ENCODE results near the gene KIF1B. TPM values are rescaled to one million over a fixed set of nuclear protein-coding genes. Genes with fewer than 3 reads are reported as not detected.

Gene KIF1B
- total and polyA plus RNA-seq, 9 of the 15 experiments (the other 6 are each of a cell fraction or from before 2014, with no cell fraction given): 2.8 to 19.8 (median 11.9) TPM

DNA sequence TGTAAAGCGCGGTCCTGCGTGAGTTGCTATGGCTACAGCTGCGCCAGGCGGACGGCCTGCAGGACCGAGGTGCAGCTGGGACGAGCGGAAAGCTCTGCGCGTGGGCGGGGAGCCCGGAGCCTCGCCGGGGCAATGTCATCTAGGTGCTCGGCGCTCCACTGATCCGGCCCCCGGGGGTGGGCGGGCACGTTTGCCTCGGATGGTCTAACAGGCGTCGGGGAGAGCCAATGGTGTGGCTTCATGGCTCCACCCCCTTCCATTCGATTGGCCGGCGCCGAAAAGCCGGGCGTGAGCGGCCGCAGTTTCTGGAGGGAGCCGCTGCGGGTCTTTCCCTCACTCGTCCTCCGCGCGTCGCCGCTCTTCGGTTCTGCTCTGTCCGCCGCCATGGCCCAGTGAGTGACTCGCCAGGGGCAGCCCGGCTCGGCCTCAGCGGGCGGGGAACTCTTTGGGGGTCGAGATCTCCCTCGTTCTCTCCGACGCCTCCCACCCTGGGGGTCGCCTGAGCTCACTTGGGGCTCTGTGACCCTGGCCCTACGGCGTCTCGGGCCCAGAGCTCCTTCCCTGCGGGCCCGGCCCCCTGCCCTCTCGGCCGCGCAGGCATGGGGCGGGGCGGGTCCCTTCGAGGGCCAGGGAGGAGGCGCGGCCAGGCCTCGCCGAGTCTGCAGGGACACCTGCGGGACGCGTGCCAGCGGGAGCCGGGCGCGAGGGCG, 188.5 kb downstream of the KIF1B start, which contains the start of gene PGD (continued):
- TF ChIP-seq RCOR1 (IDR thresholded peaks at IDR 0.05; ENCODE audit: borderline replicate concordance in 1 of 2, low read depth in 2 of 2, low read length in 2 of 2): peak; percentile 58 to 93; a peak in 3 of 4 replicates
- TF ChIP-seq BHLHE40 (IDR thresholded peaks at IDR 0.05; ENCODE audit: low read length): peak; percentile 84
- peak in 1 of 2 experiments; percentile 74; a peak in 1 of 3 replicates for TF ChIP-seq CBX3 (IDR thresholded peaks at IDR 0.05; ENCODE audit: borderline replicate concordance in 1 of 2, low read length in 2 of 2)
- TF ChIP-seq, protein P1, sequence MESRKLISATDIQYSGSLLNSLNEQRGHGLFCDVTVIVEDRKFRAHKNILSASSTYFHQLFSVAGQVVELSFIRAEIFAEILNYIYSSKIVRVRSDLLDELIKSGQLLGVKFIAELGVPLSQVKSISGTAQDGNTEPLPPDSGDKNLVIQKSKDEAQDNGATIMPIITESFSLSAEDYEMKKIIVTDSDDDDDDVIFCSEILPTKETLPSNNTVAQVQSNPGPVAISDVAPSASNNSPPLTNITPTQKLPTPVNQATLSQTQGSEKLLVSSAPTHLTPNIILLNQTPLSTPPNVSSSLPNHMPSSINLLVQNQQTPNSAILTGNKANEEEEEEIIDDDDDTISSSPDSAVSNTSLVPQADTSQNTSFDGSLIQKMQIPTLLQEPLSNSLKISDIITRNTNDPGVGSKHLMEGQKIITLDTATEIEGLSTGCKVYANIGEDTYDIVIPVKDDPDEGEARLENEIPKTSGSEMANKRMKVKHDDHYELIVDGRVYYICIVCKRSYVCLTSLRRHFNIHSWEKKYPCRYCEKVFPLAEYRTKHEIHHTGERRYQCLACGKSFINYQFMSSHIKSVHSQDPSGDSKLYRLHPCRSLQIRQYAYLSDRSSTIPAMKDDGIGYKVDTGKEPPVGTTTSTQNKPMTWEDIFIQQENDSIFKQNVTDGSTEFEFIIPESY (CRISPR knock-in tag; IDR thresholded peaks at IDR 0.05): peak; percentile 16; the same call in 1 of the 2 replicates
- TF ChIP-seq SIN3B (IDR thresholded peaks at IDR 0.05; ENCODE audit: low read depth): peak; percentile 78; the same call in 1 of the 2 replicates
- peak; percentile 30; the same call in 1 of the 2 replicates for TF ChIP-seq TARDBP (IDR thresholded peaks at IDR 0.05)
- TF ChIP-seq ZNF143 (CRISPR knock-in tag; IDR thresholded peaks at IDR 0.05): peak; percentile 40; the same call in 1 of the 2 replicates
- TF ChIP-seq, protein P2, sequence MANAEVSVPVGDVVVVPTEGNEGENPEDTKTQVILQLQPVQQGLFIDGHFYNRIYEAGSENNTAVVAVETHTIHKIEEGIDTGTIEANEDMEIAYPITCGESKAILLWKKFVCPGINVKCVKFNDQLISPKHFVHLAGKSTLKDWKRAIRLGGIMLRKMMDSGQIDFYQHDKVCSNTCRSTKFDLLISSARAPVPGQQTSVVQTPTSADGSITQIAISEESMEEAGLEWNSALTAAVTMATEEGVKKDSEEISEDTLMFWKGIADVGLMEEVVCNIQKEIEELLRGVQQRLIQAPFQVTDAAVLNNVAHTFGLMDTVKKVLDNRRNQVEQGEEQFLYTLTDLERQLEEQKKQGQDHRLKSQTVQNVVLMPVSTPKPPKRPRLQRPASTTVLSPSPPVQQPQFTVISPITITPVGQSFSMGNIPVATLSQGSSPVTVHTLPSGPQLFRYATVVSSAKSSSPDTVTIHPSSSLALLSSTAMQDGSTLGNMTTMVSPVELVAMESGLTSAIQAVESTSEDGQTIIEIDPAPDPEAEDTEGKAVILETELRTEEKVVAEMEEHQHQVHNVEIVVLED (CRISPR knock-in tag; IDR thresholded peaks at IDR 0.05): peak; percentile 66
- TF ChIP-seq CBX1 (IDR thresholded peaks at IDR 0.05; ENCODE audit: low read depth): peak; percentile 80; the same call in 1 of the 2 replicates
- TF ChIP-seq CTBP1 (IDR thresholded peaks at IDR 0.05; ENCODE audit: borderline replicate concordance): peak; percentile 98
- TF ChIP-seq ZFX (CRISPR knock-in tag; IDR thresholded peaks at IDR 0.05): peak; percentile 96
- peak; percentile 73 for TF ChIP-seq JUND (IDR thresholded peaks at IDR 0.05; ENCODE audit: borderline replicate concordance, low read depth, low read length)
- TF ChIP-seq JUND (tag; IDR thresholded peaks at IDR 0.05; ENCODE audit: borderline replicate concordance, low read depth, low read length): no peak; the same call in 2 of the 3 replicates
- peak; percentile 69 for TF ChIP-seq HNRNPL (IDR thresholded peaks at IDR 0.05; ENCODE audit: low read depth, low read length)
- no peak for TF ChIP-seq GTF2B (IDR thresholded peaks at IDR 0.05; ENCODE audit: extremely low read depth, insufficient read length)
- TF ChIP-seq SREBF1 (IDR thresholded peaks at IDR 0.05; ENCODE audit: borderline replicate concordance, low read depth, low read length): peak; percentile 86
- 0 out of 2 replicates have a peak, but pooled peaks have one; percentile 42 for TF ChIP-seq HLTF (IDR thresholded peaks at IDR 0.05)
- peak; percentile 93 for TF ChIP-seq FOXM1 (IDR thresholded peaks at IDR 0.05; ENCODE audit: low read depth)
- no peak; the same call in 1 of the 2 replicates for TF ChIP-seq FOXM1 (CRISPR knock-in tag; IDR thresholded peaks at IDR 0.05; ENCODE audit: low read depth)
- peak; percentile 72 for TF ChIP-seq MYC (IDR thresholded peaks at IDR 0.05; ENCODE audit: low read depth, low read length)
- no peak; the same call in 1 of the 2 replicates for TF ChIP-seq MYC (CRISPR knock-in tag; IDR thresholded peaks at IDR 0.05; ENCODE audit: borderline replicate concordance, low read depth)
- TF ChIP-seq BMI1 (IDR thresholded peaks at IDR 0.05; ENCODE audit: low read length): peak; percentile 87
- peak; percentile 100 for TF ChIP-seq RBFOX2 (IDR thresholded peaks at IDR 0.05; ENCODE audit: low read depth, low read length)
- TF ChIP-seq ERF (CRISPR knock-in tag; IDR thresholded peaks at IDR 0.05): peak; percentile 54; the same call in 1 of the 2 replicates
- peak; percentile 95 for TF ChIP-seq MTA3 (IDR thresholded peaks at IDR 0.05; ENCODE audit: borderline replicate concordance)
- peak; percentile 93 to 94 for TF ChIP-seq NRF1 (conservative IDR thresholded peaks at IDR 0.05 in 1 of 2, IDR thresholded peaks at IDR 0.05 in 1 of 2)
